SH-SY5Y (cell line): ENCODE results near the gene CACNA1B.

Experiments
- GATA2 ChIP-seq: IDR thresholded peaks from 2 replicates; pipeline ENCODE4 v1.6.1; 2011; ENCODE audit warnings: mild to moderate bottlenecking, low read depth, low read length
- GATA3 ChIP-seq: IDR thresholded peaks from 2 replicates; pipeline ENCODE4 v1.6.1; 2011; ENCODE audit warnings: low read depth, mild to moderate bottlenecking, low read length, moderate library complexity

GRCh38 chr9:137969008-137969407 is 91.4 kb downstream of the CACNA1B start:
- TF ChIP-seq GATA3 = no peak
- no peak for TF ChIP-seq GATA2
